Measurements from ENCODE around the gene PLRG1.

PLRG1 gene

GRCh38 chr4:154526151-154526550, 24.0 kb downstream of the PLRG1 start:
- no peak overlapping the region for H2BK15ac ChIP-seq (replicated peaks; ENCODE audit: low read depth)
- no peaks in the 10 kb centered on the region for H3K4me1 ChIP-seq (ENCODE audit: control insufficient read depth, low read depth, low read length)
- no peak overlapping the region for H3K18ac ChIP-seq (ENCODE audit: low read length)
- no peak overlapping the region for H4K8ac ChIP-seq (ENCODE audit: low read depth, low read length)
- DNase-seq, result no peak
- no peak overlapping the region for H2BK5ac ChIP-seq (ENCODE audit: low read length)
- H3K56ac ChIP-seq (ENCODE audit: low read length), result no peak overlapping the region
- H3K4ac ChIP-seq (ENCODE audit: low read depth, low read length), result no peak overlapping the region
- H3K23ac ChIP-seq (ENCODE audit: low read length), result no peak overlapping the region
- no peaks in the 10 kb centered on the region for H3K27me3 ChIP-seq (ENCODE audit: insufficient read depth, low read length, poor library complexity)
- no peak overlapping the region for H2AK5ac ChIP-seq (ENCODE audit: low read length)
- H3K4me2 ChIP-seq (ENCODE audit: low read length), result no peak overlapping the region
- no peak overlapping the region for H3K27ac ChIP-seq (ENCODE audit: low read depth, low read length)
- no peaks in the 10 kb centered on the region for H3K36me3 ChIP-seq (ENCODE audit: control insufficient read depth, insufficient read depth, low read length)
- H3K79me2 ChIP-seq (ENCODE audit: control insufficient read depth, insufficient read depth, low read length), result no peaks in the 10 kb centered on the region
- no peak overlapping the region for H4K5ac ChIP-seq (ENCODE audit: low read length)
- no peaks in the 10 kb centered on the region for H3K79me1 ChIP-seq (ENCODE audit: low read length)
- no peak overlapping the region for H2BK120ac ChIP-seq (ENCODE audit: low read depth, low read length)
- WGBS (ENCODE audit: extremely low coverage, insufficient coverage, low lambda C conversion rate), result no CpG with 5 or more reads among the region's 2 CpGs
- no peak overlapping the region for H3K4me3 ChIP-seq (ENCODE audit: low read length)
- no peak overlapping the region for H3K9ac ChIP-seq (ENCODE audit: low read length)

- no peaks in the 10 kb centered on the region for H3K79me2 ChIP-seq (ENCODE audit: control insufficient read depth, insufficient read depth, low read length)
- no peak overlapping the region for H4K5ac ChIP-seq (ENCODE audit: low read length)
- H3K27ac ChIP-seq (ENCODE audit: low read depth, low read length), result no peak overlapping the region
- H2BK120ac ChIP-seq (ENCODE audit: low read depth, low read length), result no peak overlapping the region
- H3K18ac ChIP-seq (ENCODE audit: low read length), result no peak overlapping the region
- no peaks in the 10 kb centered on the region for H3K4me1 ChIP-seq (ENCODE audit: control insufficient read depth, low read depth, low read length)
- no peak overlapping the region for H3K4me2 ChIP-seq (ENCODE audit: low read length)
- H3K56ac ChIP-seq (ENCODE audit: low read length), result no peak overlapping the region
- no peak overlapping the region for H4K8ac ChIP-seq (ENCODE audit: low read depth, low read length)
- H3K4ac ChIP-seq (ENCODE audit: low read depth, low read length), result no peak overlapping the region
- H3K9ac ChIP-seq (ENCODE audit: low read length), result no peak overlapping the region
- no peaks in the 10 kb centered on the region for H3K79me1 ChIP-seq (ENCODE audit: low read length)
- no peaks in the 10 kb centered on the region for H3K36me3 ChIP-seq (ENCODE audit: control insufficient read depth, insufficient read depth, low read length)
- H3K4me3 ChIP-seq (ENCODE audit: low read length), result no peak overlapping the region
- no peak overlapping the region for H2AK5ac ChIP-seq (ENCODE audit: low read length)
- no peak overlapping the region for H2BK5ac ChIP-seq (ENCODE audit: low read length)
- H3K27me3 ChIP-seq (ENCODE audit: insufficient read depth, low read length, poor library complexity), result no peaks in the 10 kb centered on the region
- H2BK15ac ChIP-seq (replicated peaks; ENCODE audit: low read depth), result no peak overlapping the region
- no peak for DNase-seq
- H3K23ac ChIP-seq (ENCODE audit: low read length), result no peak overlapping the region
These were observed 28.6 kb downstream of the PLRG1 start for GRCh38 chr4:154521607-154522006.

GRCh38 chr4:154519214-154519613, 31.0 kb downstream of the PLRG1 start:
- no peak overlapping the region for H3K27ac ChIP-seq (ENCODE audit: low read depth, low read length)
- DNase-seq, result no peak
- H3K4ac ChIP-seq (ENCODE audit: low read depth, low read length), result no peak overlapping the region
- H3K56ac ChIP-seq (ENCODE audit: low read length), result no peak overlapping the region
- H3K23ac ChIP-seq (ENCODE audit: low read length), result no peak overlapping the region
- H3K79me2 ChIP-seq (ENCODE audit: control insufficient read depth, insufficient read depth, low read length), result no peaks in the 10 kb centered on the region
- no peak overlapping the region for H2AK5ac ChIP-seq (ENCODE audit: low read length)
- H3K4me3 ChIP-seq (ENCODE audit: low read length), result no peak overlapping the region
- H3K4me2 ChIP-seq (ENCODE audit: low read length), result no peak overlapping the region
- H4K8ac ChIP-seq (ENCODE audit: low read depth, low read length), result no peak overlapping the region
- H4K5ac ChIP-seq (ENCODE audit: low read length), result no peak overlapping the region
- WGBS (ENCODE audit: extremely low coverage, insufficient coverage, low lambda C conversion rate), result no CpG with 5 or more reads among the region's 4 CpGs
- H2BK120ac ChIP-seq (ENCODE audit: low read depth, low read length), result no peak overlapping the region
- H3K4me1 ChIP-seq (ENCODE audit: control insufficient read depth, low read depth, low read length), result no peaks in the 10 kb centered on the region
- H3K9ac ChIP-seq (ENCODE audit: low read length), result no peak overlapping the region
- no peaks in the 10 kb centered on the region for H3K36me3 ChIP-seq (ENCODE audit: control insufficient read depth, insufficient read depth, low read length)
- H2BK15ac ChIP-seq (replicated peaks; ENCODE audit: low read depth), result no peak overlapping the region
- H3K18ac ChIP-seq (ENCODE audit: low read length), result no peak overlapping the region
- H3K27me3 ChIP-seq (ENCODE audit: insufficient read depth, low read length, poor library complexity), result no peaks in the 10 kb centered on the region
- no peak overlapping the region for H2BK5ac ChIP-seq (ENCODE audit: low read length)
- no peaks in the 10 kb centered on the region for H3K79me1 ChIP-seq (ENCODE audit: low read length)

GRCh38 chr4:154517591-154517990, 32.6 kb downstream of the PLRG1 start:
- no peak overlapping the region for H4K5ac ChIP-seq (ENCODE audit: low read length)
- H2AK5ac ChIP-seq (ENCODE audit: low read length), result no peak overlapping the region
- no peak overlapping the region for H4K8ac ChIP-seq (ENCODE audit: low read depth, low read length)
- H3K4me2 ChIP-seq (ENCODE audit: low read length), result no peak overlapping the region
- H3K9ac ChIP-seq (ENCODE audit: low read length), result no peak overlapping the region
- H3K18ac ChIP-seq (ENCODE audit: low read length), result no peak overlapping the region
- no peaks in the 10 kb centered on the region for H3K79me1 ChIP-seq (ENCODE audit: low read length)
- H3K23ac ChIP-seq (ENCODE audit: low read length), result no peak overlapping the region
- no peak overlapping the region for H3K4ac ChIP-seq (ENCODE audit: low read depth, low read length)
- H3K4me1 ChIP-seq (ENCODE audit: control insufficient read depth, low read depth, low read length), result no peaks in the 10 kb centered on the region
- H3K36me3 ChIP-seq (ENCODE audit: control insufficient read depth, insufficient read depth, low read length), result no peaks in the 10 kb centered on the region
- no peak overlapping the region for H3K4me3 ChIP-seq (ENCODE audit: low read length)
- WGBS (ENCODE audit: extremely low coverage, insufficient coverage, low lambda C conversion rate), result no CpG with 5 or more reads among the region's 4 CpGs
- H3K27me3 ChIP-seq (ENCODE audit: insufficient read depth, low read length, poor library complexity), result no peaks in the 10 kb centered on the region
- H2BK120ac ChIP-seq (ENCODE audit: low read depth, low read length), result no peak overlapping the region
- no peak overlapping the region for H2BK5ac ChIP-seq (ENCODE audit: low read length)
- no peak overlapping the region for H3K27ac ChIP-seq (ENCODE audit: low read depth, low read length)
- H3K79me2 ChIP-seq (ENCODE audit: control insufficient read depth, insufficient read depth, low read length), result no peaks in the 10 kb centered on the region
- H2BK15ac ChIP-seq (replicated peaks; ENCODE audit: low read depth), result no peak overlapping the region
- no peak for DNase-seq
- H3K56ac ChIP-seq (ENCODE audit: low read length), result no peak overlapping the region

DNA sequence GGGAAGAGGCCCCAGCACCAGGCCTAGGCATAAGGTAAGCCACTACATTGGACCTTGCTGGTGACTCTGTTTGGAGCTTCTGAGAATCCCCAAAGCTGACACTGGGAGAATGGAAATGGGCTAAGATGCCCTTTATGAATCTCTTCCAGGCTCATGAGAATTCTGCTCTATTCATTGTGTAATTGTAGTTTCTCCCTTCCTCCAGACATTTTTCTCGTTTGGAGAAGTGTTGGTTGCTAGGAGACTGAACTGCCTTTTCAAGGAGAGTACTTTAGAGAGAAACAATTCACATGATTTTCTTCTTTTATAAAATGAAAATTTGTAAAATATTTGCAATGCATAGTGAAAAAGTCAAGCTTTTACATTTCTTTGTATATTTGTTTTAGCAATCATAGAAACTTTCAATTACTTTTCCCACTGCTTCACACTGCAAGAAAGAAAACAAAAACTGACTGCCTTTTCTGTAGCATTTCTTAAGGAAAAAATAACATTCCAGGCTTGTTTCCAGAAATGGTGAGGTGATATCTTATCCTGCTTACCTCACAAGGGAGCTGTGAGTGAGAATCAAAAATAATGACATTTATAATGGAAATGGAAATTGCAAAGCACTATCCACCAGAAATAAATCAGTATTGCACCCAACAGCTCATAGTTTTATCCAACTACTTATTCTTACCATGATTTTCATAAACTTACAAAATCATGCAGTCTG, 33.7 kb downstream of the PLRG1 start:
- Histone ChIP-seq H2BK5ac (ENCODE audit: low read length) (no peak overlapping the region), H3K18ac (ENCODE audit: low read length) (no peak overlapping the region), H4K5ac (ENCODE audit: low read length) (no peak overlapping the region), H3K36me3 (ENCODE audit: control insufficient read depth, insufficient read depth, low read length) (no peaks in the 10 kb centered on the region), H3K4ac (ENCODE audit: low read depth, low read length) (no peak overlapping the region), H3K4me3 (ENCODE audit: low read length) (no peak overlapping the region), H3K9ac (ENCODE audit: low read length) (no peak overlapping the region), H2BK15ac (replicated peaks; ENCODE audit: low read depth) (no peak overlapping the region), H2BK120ac (ENCODE audit: low read depth, low read length) (no peak overlapping the region), H4K8ac (ENCODE audit: low read depth, low read length) (no peak overlapping the region), H3K79me2 (ENCODE audit: control insufficient read depth, insufficient read depth, low read length) (no peaks in the 10 kb centered on the region), H2AK5ac (ENCODE audit: low read length) (no peak overlapping the region), H3K56ac (ENCODE audit: low read length) (no peak overlapping the region), H3K27me3 (ENCODE audit: insufficient read depth, low read length, poor library complexity) (no peaks in the 10 kb centered on the region), H3K4me1 (ENCODE audit: control insufficient read depth, low read depth, low read length) (no peaks in the 10 kb centered on the region), H3K79me1 (ENCODE audit: low read length) (no peaks in the 10 kb centered on the region), H3K23ac (ENCODE audit: low read length) (no peak overlapping the region), H3K4me2 (ENCODE audit: low read length) (no peak overlapping the region), H3K27ac (ENCODE audit: low read depth, low read length) (no peak overlapping the region)
- no peak for DNase-seq
- no CpG with 5 or more reads among the region's 1 CpG for WGBS (ENCODE audit: extremely low coverage, insufficient coverage, low lambda C conversion rate)

DNA sequence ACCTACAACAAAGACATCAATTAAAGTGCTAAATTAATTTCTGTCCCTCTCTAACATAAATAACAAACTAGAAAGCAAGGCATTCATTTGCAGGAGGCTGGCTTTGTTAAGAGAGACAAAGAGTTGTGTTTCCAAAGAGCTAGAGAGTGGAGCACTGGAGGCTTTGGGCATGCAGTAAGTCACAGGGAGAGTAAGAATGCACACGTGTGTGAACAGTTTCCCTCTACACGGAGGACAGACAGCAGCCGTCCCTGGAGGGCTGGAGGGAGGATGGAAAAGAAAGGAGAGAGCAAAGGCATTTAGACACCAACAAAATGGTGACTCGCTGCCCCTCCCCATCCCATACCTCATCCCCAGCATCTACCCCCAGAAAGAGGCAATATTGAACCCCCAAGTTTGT, 38.2 kb downstream of the PLRG1 start:
- Histone ChIP-seq H3K9ac (ENCODE audit: low read length) (no peak overlapping the region), H3K18ac (ENCODE audit: low read length) (no peak overlapping the region), H3K79me2 (ENCODE audit: control insufficient read depth, insufficient read depth, low read length) (no peaks in the 10 kb centered on the region), H3K4ac (ENCODE audit: low read depth, low read length) (no peak overlapping the region), H2BK120ac (ENCODE audit: low read depth, low read length) (no peak overlapping the region), H3K36me3 (ENCODE audit: control insufficient read depth, insufficient read depth, low read length) (no peaks in the 10 kb centered on the region), H3K4me1 (ENCODE audit: control insufficient read depth, low read depth, low read length) (no peaks in the 10 kb centered on the region), H3K27ac (ENCODE audit: low read depth, low read length) (no peak overlapping the region), H3K79me1 (ENCODE audit: low read length) (no peaks in the 10 kb centered on the region), H3K27me3 (ENCODE audit: insufficient read depth, low read length, poor library complexity) (no peaks in the 10 kb centered on the region), H3K56ac (ENCODE audit: low read length) (no peak overlapping the region), H3K23ac (ENCODE audit: low read length) (no peak overlapping the region), H3K4me3 (ENCODE audit: low read length) (no peak overlapping the region), H4K8ac (ENCODE audit: low read depth, low read length) (no peak overlapping the region), H2BK5ac (ENCODE audit: low read length) (no peak overlapping the region), H3K4me2 (ENCODE audit: low read length) (no peak overlapping the region), H2AK5ac (ENCODE audit: low read length) (no peak overlapping the region), H2BK15ac (replicated peaks; ENCODE audit: low read depth) (no peak overlapping the region), H4K5ac (ENCODE audit: low read length) (no peak overlapping the region)
- DNase-seq, result no peak
- WGBS (ENCODE audit: extremely low coverage, insufficient coverage, low lambda C conversion rate), result no CpG with 5 or more reads among the region's 4 CpGs

Data from mesendoderm (in vitro differentiated cells).